A549 treated with AZD9567 at 1 μM for 4 hours (cell line): ENCODE measurements around the gene PCED1B. TPM values are rescaled to one million over a fixed set of nuclear protein-coding genes. Genes with fewer than 3 reads are reported as not detected.

Experiments
- total RNA-seq: library from RNA; stranded (reverse); fragments of 200-300 nt; extraction: Qiagen RNA extraction; gene quantifications from 5 replicates; pipeline ENCODE4 v1.2.3, GENCODE V29; 2022; ENCODE audit not compliant: insufficient read depth

The PCED1B gene, protein sequence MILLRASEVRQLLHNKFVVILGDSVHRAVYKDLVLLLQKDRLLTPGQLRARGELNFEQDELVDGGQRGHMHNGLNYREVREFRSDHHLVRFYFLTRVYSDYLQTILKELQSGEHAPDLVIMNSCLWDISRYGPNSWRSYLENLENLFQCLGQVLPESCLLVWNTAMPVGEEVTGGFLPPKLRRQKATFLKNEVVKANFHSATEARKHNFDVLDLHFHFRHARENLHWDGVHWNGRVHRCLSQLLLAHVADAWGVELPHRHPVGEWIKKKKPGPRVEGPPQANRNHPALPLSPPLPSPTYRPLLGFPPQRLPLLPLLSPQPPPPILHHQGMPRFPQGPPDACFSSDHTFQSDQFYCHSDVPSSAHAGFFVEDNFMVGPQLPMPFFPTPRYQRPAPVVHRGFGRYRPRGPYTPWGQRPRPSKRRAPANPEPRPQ
- total RNA-seq: 12.8 to 15.0 TPM (median 14.1 TPM) in 5 replicates

GRCh38 chr12:47079468-47079980 is at the start of gene PCED1B, which contains the start of gene AMIGO2:
PCED1B (plus strand) TSS chr12:47079621; CDS start chr12:47235064, 155,443 bp downstream.
AMIGO2 (minus strand) TSS chr12:47079959; CDS start chr12:47079002, 957 bp downstream.

Other genes starting within 250 kb of the PCED1B start
- gene AMIGO2, start 338 bp downstream of the PCED1B start, total RNA-seq: 44.2 to 81.0 TPM (median 64.7 TPM) in 5 replicates